ENCODE results near the gene PRKCI.
"Not testable (repeated sequence)": the region's sequence is repeated elsewhere in the genome, so short reads cannot be mapped to it uniquely, and the experiment has no call there.

PRKCI gene

DNA sequence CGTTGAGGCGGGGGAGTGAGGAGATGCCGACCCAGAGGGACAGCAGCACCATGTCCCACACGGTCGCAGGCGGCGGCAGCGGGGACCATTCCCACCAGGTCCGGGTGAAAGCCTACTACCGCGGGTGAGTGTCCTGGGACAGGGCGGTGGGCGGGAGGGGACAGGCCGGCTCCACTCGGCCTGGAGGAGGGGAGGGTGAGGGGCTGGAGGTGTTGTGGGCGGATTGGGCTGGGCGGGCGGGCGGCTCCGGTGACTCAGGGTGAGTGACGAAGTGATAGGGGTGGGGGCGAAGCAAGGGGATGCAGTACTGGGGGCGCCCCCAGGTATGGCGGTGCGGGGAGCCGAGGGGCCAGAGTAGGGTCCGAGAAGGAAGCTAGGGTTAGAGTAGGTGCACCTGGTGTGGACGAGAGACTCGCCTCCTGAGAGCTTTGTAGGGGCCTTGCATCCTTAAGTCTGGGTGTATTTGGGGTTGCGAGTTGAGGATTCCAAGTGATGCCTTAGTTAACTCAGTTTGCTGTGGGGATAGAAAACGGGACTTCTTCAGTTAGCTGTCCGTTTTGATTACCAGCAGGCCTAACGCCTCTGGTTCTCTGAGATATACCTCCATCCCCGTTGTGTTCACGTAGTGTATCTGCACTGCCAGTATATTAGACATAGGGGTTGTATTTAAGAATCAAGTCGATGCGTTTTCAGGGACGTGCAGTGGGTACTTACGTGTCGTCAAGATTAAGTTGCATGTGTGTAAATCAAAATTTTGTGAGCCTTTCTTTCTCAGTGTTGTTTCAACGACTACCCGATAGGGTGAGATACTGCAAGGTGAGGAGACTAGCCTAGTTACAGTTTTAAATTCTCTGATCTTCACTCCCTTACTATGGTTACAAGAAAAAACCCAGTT lies 670 bp downstream of the PRKCI start:
- DNase-seq (ENCODE audit: low read depth in 1 of 2, low spot score in 1 of 2), result peak; percentile 3 to 26

DNA sequence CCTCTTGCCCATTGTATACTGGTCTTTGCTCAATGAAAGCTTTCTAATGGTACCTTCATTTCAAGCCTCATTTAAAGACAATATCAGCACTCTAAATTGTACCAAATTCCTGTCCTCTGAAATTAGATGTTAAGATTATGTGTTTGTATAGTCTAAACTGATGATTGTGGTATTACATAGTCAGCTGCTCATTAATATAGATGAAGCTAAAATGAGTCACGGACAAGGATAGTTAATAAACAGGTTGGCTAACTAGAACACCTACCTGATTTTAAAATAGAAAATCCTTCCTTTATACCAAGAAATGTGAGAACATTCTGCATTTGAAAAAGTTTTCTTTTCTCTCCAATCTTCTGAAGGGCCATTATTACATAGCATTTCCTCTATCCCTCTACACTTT lies 2.9 kb downstream of the PRKCI start:
- no peak for DNase-seq (ENCODE audit: low read depth in 1 of 2, low spot score in 1 of 2)

DNA sequence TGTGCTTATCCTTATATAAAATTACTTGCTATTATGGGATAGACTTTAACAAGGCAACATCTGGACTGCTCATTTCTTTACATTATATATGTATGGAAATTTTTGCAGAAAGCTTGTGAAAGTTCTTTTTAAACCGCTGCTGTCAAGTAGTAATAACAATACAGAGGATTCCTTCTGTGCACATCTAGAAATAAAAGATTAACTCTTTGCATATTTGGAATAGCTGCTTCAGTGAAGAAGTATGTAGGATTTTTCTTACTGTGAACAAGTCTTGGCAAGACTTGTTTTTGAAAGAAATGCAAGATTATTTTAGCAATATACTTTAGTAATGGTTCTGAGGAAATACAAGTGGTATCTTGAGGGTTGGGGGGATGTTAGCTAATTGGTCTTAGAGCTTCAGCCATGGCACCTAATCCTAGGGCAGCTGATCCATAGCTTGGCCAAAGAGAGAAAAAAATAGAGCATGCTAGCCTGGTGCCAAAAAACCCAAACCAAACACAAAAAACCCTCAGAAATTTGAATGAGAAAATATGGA lies 4.3 kb downstream of the PRKCI start:
- DNase-seq (ENCODE audit: low read depth in 1 of 2, low spot score in 1 of 2), result no peak

DNA sequence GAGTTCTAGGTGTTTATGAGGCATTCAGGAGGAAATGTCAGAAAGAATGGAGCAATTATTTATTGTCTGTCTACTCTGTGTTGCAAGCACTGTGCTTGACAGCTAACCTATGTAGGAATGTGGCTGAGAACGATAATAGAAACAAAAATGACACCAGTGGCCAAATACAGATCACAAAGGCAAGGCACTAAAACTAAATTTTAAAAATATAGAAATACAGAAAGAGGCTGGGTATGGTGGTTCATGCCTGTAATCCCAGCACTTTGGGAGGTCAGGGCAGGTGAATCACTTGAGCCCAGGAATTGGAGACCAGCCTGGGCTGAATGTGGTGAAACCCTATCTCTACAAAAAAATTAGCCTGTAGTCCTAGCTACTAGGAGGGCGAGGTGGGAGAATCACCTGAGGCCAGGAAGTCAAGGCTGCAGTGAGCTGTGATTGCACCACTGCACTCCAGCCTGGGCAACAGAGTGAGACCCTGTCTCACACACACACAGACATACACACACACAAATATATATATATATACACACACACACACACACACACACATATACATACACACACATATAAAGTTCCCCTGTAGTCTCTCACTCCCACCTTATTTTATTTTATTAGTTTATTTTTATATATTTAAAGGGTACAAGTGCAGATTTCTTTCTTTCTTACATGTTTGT lies 6.0 kb downstream of the PRKCI start:
- no peak for DNase-seq (ENCODE audit: low read depth in 1 of 2, low spot score in 1 of 2)

DNA sequence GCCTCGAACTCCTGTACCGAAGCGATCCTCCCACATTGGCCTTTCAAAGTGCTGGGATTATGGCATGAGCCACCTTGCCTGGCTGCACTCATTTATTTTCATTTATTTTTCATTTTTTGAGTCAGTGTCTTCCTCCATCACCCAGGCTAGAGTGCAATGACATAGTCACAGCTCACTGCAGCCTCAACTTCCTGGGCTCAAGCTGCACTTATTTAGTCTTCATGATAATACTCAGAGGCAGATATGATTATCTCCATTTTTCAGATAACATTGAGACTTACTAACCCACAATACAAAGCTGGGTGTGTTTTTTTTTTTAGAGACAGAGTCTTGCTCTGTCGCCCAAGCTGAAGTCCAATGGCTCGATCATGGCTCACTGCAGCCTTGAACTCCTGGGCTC lies 10.0 kb downstream of the PRKCI start:
- no peak for DNase-seq (ENCODE audit: low read depth in 1 of 2, low spot score in 1 of 2)

DNA sequence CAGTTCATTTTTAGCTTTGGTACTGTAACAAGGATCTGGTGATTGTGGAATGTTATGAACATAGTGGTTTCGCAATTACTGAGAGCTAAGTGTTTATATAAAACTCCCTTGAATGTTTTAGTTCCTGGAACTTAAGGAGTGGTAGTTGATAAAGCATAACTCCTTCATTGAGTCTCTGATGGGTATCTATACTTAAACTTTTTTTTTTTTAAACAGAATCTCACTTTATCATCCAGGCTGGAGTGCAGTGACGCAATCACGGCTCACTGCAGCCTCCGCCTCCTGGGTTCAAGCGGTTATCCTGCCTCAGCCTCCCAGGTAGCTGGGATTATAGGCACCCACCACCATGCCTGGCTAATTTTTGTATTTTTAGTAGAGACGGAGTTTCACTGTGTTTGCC lies 11.3 kb downstream of the PRKCI start:
- DNase-seq (ENCODE audit: low read depth in 1 of 2, low spot score in 1 of 2), result no peak

DNA sequence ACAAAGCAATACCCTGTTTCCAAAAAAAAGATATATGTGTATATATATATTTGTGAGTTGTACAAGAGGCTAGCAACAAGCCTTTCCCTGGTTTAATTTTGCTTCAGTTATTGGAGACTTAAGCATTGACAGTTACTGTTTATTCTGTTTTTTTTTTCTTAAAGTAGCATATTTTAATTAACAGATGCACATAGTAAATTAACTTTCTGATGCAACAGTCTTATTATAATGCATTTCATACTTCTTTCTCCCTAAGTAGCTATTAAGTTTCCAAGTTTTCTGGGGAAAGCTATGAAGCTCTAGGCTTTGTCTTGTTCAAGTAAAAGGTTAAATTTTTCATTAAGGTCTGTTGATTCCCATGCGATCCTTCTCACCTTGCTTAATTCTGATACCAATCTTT lies 17.9 kb downstream of the PRKCI start:
- DNase-seq (ENCODE audit: low read depth in 1 of 2, low spot score in 1 of 2), result no peak

DNA sequence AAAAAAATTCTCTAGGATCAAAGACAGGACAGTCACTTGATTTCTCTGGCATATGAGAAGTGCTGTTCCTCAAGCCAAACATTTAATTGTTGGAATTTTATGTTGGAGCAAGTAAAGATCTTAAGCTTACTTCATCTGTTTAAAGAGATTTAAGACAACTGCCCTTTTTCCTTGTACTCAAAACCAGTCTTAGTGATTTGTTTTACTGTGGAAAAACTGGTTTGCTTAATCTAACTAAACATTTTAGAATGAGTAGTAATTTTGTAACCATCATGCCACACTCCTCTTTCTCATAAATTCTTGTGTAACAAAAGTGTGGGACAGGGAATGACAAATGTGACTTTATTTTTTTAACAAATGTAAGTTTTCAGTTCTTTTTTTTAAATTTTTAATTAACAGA lies 18.4 kb downstream of the PRKCI start:
- DNase-seq (ENCODE audit: low read depth in 1 of 2, low spot score in 1 of 2), result no peak

DNA sequence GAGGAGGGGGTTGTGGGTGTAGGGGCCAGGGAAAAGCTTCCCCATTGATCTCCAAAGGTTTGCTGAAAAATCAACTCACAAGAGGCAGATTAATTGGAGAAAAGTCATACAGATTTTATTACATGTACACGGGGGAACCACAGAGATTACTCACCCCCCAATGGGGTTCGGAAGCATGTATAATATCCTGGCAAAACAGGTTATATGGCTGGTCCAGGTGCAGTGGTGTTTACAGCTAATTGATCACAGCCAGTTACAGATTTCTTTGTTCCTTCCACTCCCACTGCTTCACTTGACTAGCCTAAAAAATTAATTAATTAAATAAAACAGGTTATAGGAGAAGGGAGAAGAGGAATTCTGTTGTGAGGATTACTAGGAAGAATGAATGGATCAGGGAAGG lies 22.4 kb downstream of the PRKCI start:
- no peak for DNase-seq (ENCODE audit: low read depth in 1 of 2, low spot score in 1 of 2)

DNA sequence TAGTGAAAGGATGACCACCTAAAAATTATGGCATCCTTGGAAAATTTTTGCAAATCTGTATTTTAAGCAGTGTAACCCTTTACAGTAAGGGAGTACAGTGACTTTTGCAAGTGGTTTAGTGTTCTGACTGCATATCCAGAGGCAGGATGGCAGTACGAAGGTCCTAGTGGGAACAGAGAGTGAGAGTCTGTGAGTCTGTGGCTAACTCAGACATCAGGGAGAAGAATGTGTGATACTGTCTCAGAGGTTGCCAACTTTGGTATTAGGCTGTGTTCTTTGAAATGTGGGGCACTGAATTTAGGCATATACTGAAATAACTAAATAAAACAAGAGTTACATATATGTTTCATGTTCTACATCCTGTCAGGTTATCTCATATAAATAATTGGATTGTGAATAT lies 25.7 kb downstream of the PRKCI start:
- no peak for DNase-seq (ENCODE audit: low read depth in 1 of 2, low spot score in 1 of 2)

DNA sequence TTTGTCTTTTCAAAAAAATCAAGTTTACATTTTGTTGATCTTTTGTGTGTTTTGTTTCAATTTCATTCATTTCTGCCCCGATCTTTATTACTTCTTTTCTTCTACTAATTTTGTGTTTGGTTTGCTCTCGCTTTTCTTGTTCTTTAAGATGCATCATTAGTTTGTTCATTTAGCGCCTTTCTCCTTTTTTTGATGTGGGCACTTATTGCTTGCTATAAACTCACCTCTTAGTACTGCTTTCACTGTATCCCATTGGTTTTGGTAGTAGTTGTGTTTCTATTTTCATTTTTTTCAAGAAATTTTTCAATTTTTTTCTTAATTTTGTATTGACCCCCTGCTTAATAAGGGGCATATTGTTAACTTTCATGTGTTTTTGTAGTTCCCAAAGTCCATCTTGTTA lies 34.4 kb downstream of the PRKCI start:
- DNase-seq (ENCODE audit: low read depth in 1 of 2, low spot score in 1 of 2), result no peak

DNA sequence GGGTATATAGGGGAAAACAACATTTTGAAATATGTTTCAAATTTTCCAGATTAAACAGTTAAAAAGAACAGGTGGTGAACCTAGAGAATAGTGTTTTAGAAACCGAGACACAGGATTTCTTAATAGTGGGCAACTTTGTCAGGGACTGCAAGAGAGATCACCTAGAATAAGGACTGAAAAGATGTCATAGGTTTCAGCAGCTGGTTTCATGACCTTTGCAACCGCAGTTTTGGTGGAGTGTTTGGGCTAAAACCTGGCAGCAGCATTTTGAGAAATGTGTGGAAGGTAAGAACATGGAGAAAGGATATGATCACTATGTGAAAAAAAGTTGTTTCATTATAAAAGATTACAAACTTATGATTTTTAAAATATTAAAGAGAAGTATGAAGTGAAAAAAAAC lies 34.9 kb downstream of the PRKCI start:
- DNase-seq (ENCODE audit: low read depth in 1 of 2, low spot score in 1 of 2), result no peak

DNA sequence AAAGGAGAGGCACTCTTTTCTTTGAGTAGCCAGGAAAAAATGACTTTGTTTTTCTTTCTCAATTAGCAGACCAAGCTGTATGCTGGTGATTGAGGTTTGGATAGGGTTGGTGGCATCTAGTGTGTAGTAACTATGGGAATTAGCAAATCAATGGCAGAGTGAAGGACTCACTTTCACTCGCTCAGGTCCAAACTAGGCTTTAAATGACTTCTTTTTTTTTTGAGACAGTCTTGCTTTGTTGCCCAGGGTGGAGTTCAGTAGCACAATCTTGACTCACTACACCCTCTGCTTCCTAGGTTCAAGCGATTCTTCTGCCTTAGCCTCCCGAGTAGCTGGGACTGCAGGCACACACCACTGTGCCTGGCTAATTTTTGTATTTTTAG lies 35.9 kb downstream of the PRKCI start:
- no peak for DNase-seq (ENCODE audit: low read depth in 1 of 2, low spot score in 1 of 2)

DNA sequence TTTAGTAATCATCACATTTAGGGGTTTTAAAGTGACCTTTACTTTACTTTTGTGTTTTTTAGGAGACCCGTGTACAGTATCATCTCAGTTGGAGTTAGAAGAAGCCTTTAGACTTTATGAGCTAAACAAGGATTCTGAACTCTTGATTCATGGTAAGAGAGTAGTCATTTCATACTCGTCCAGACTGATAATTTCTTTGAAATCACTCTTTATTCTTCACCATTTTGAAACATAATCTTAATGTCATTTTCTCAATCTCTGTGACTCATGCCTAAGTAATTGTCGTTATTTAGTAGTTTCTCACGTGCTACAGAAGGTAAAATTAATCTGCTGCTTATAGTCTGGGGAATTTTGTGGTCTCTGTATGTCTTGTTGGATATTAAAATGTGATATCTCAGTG lies 37.7 kb downstream of the PRKCI start:
- no peak for DNase-seq (ENCODE audit: low read depth in 1 of 2, low spot score in 1 of 2)

DNA sequence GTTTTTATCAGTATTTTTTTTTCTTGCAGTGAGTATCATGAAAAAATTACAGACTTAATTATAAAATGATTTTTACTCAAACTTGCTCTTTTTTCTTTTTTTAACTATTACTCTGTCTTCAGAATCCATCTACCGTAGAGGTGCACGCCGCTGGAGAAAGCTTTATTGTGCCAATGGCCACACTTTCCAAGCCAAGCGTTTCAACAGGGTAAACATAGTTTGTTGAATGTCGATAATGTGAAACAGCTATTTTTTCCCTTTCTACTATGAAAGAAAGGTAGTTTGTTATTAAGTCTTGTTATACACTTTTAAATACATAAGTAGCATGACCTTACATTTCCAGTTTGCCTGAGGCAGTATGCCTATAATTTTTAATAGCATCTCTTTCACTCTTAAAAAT lies 45.6 kb downstream of the PRKCI start:
- DNase-seq (ENCODE audit: low read depth in 1 of 2, low spot score in 1 of 2), result no peak

DNA sequence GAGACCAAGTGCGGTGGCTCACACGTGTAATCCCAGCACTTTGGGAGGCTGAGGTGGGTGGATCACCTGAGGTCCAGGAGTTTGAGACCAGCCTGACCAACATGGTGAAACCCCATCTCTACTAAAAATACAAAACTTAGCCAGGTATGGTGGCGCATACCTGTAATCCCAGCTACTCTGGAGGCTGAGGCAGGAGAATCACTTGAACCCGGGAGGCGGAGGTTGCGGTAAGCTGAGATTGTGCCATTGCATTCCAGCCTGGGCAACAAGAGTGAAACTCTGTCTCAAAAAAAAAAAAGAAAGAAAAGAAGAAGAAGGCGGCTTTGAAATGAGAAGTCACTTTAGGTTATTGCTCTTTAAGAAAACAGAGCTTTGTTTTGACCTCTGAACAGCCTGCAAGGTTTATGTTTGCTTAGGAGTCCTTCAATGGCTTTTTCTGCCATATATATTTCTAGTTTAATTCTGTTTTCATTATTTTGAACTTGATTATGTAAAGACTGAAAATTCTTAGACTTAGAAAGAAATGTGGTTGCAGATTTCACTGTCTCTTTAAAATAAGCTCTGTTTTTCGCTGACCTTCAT lies 47.5 kb downstream of the PRKCI start:
- DNase-seq (ENCODE audit: low read depth in 1 of 2, low spot score in 1 of 2), result not testable (repeated sequence)

DNA sequence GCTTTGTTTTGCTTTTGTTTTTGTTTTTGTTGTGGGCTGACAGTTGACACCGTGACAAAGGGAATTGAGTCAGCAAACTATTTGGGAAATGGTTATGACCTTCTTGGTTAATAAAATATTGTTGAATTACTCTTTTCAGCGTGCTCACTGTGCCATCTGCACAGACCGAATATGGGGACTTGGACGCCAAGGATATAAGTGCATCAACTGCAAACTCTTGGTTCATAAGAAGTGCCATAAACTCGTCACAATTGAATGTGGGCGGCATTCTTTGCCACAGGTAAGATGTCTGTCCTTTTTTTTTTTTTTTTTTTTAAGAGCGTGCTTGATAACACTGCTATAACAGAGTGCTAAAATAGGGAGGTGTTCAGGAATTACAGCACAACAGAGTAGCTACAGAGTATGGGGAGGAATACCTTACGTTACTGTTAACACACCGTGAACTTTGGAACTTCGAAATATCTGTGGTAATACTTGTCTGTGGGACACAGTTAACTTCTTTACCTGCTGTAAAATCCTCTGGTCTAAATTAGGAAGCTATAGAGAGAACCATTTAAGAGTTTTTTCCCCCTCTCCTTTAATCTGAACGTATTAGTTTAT lies 48.2 kb downstream of the PRKCI start:
- no peak for DNase-seq (ENCODE audit: low read depth in 1 of 2, low spot score in 1 of 2)

DNA sequence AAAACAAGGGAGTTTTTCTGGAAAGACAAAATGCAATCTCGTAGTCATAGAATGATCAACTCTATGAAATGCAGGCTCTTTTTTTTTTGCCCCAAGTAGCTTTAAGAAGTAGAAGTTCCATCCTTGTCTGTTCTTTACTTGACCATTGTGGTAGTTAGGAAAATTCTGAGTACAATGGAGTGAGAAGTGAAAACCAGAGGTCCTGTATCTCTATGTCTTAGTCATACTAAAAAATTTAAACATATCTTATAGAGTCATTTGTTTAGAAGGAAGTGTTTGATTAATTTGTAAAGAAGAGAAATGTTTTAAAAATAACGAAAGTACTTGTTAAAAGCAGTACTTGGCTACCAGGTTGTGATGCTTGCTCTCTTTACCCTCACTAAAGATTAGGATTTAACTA lies 52.4 kb downstream of the PRKCI start:
- DNase-seq (ENCODE audit: low read depth in 1 of 2, low spot score in 1 of 2), result no peak

DNA sequence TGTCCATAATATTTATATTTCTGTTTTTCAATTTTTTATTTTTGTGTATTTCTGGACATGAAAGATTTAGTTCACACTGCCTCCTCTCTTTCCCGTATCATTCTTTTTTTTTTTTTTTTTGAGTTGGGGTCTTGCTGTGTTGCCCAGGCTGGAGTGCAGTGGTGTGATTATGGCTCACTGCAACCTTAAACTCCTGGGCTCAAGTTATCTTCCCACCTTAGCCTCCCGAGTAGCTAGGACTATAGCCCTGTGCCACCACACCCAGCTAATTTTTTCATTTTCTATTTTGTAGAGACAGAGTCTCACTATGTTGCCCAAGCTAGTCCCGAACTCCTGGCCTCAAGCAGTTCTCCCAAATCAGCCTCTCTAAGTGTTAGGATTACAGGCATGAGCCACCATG lies 53.6 kb downstream of the PRKCI start:
- no peak for DNase-seq (ENCODE audit: low read depth in 1 of 2, low spot score in 1 of 2)

DNA sequence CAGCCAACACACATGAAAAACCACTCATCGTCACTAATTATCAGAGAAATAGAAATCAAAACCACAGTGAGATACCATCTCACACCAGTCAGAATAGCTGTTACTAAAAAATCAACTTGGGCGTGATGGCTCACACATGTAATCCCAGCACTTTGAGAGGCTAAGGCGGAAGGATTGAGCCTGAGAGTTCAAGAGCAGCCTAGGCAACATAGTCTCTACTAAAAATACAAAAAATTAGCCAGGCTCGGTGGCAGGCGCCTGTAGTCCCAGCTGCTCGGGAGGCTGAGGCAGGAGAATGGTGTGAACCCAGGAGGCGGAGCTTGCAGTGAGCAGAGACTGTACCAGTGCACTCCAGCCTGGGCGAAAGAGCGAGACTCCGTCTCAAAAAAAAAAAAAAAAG lies 55.1 kb downstream of the PRKCI start:
- not testable (repeated sequence) for DNase-seq (ENCODE audit: low read depth in 1 of 2, low spot score in 1 of 2)

DNA sequence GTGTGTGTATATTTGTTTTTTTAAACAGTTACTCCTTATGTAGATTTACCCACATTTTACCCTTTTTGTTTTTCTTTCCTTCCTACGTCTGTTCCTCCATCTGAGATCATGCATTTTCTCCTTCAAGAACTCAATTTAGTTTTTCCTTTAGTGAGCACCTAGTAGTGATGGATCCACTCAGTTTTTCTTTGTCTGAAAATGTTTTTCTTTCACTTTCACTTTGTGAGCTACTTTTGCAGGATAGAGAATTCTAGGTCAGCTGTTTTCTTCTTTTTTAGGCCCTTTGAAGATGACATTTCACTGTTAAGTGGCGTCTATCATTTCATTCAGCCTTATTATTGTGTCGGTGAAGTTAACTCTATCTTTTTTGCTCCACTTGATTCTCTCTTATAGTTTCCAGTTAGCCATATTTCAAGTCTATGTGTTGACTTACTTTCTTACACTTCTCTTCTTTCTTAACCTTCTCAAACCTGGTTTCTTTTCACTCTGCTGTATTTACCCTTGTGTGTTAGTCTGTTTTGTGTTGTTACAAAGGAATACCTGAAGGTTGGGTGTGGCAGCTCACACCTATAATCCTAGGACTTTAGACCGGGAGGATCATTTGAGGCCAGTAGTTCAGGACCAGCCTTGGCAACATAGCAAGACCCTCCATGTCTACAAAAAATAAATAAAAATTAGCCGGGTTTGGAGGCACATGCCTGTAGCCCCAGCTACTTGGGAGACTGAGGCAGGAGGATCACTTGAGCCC lies 55.8 kb downstream of the PRKCI start:
- DNase-seq (ENCODE audit: low read depth in 1 of 2, low spot score in 1 of 2), result no peak

Data from stimulated activated CD4-positive, alpha-beta T cell treated with anti-CD3 and anti-CD28 coated beads, Interleukin-15, amount 100 ng/mL, for 1 hour (primary cell).